Memory B cell (primary cell): ENCODE measurements around the gene MYRIP.

Experiments
- ATAC-seq: fragments of 150-1000 bp; cut with Tn5 transposase; 2 replicates; pipeline ENCODE4 v1.10.0; 2021; ENCODE audit warnings: low read depth, mild to moderate bottlenecking, moderate library complexity
- DNase-seq, 2 donors: peaks; one replicate each; pipeline ENCODE4 v3.0.0; 2022; ENCODE audit warnings: low spot score in 2 of 2
- H3K27ac Mint-ChIP-seq: one replicate; pipeline ENCODE4 v1.8.0; 2022; ENCODE audit warnings: mild to moderate bottlenecking, moderate library complexity, mixed read lengths
- H3K27me3 Mint-ChIP-seq: one replicate; pipeline ENCODE4 v1.8.0; 2022; ENCODE audit warnings: mixed read lengths
- H3K36me3 Mint-ChIP-seq: one replicate; pipeline ENCODE4 v1.8.0; 2022; ENCODE audit warnings: mild to moderate bottlenecking, mixed read lengths
- H3K4me1 Mint-ChIP-seq: one replicate; pipeline ENCODE4 v1.8.0; 2022; ENCODE audit warnings: mixed read lengths
- H3K4me3 Mint-ChIP-seq: one replicate; pipeline ENCODE4 v1.8.0; 2022; ENCODE audit warnings: mild to moderate bottlenecking, moderate library complexity, mixed read lengths
- H3K9me3 Mint-ChIP-seq: one replicate; pipeline ENCODE4 v1.8.0; 2022; ENCODE audit warnings: mixed read lengths

Gene MYRIP

GRCh38 chr3:39935261-39935660 lies 125.9 kb downstream of the MYRIP start:
- H3K27ac Mint-ChIP-seq = no peak overlapping the region
- DNase-seq (no peak), ATAC-seq (no peak)
- H3K27me3 Mint-ChIP-seq = no peaks in the 10 kb centered on the region
- H3K4me3 Mint-ChIP-seq = no peak overlapping the region
- H3K36me3 Mint-ChIP-seq = no peaks in the 10 kb centered on the region
- no peaks in the 10 kb centered on the region for H3K4me1 Mint-ChIP-seq
- H3K9me3 Mint-ChIP-seq = no peaks in the 10 kb centered on the region

- Mint-ChIP-seq H3K4me3 (no peak overlapping the region), H3K9me3 (no peaks in the 10 kb centered on the region), H3K36me3 (no peaks in the 10 kb centered on the region), H3K4me1 (no peaks in the 10 kb centered on the region), H3K27ac (no peak overlapping the region), H3K27me3 (no peaks in the 10 kb centered on the region)
- DNase-seq (no peak), ATAC-seq (no peak)
These were observed 127.4 kb downstream of the MYRIP start for GRCh38 chr3:39936848-39937247.

GRCh38 chr3:39937315-39937714 lies 127.9 kb downstream of the MYRIP start:
- Mint-ChIP-seq H3K4me3 (no peak overlapping the region), H3K27ac (no peak overlapping the region), H3K9me3 (no peaks in the 10 kb centered on the region), H3K36me3 (no peaks in the 10 kb centered on the region), H3K4me1 (no peaks in the 10 kb centered on the region), H3K27me3 (no peaks in the 10 kb centered on the region)
- DNase-seq (no peak), ATAC-seq (no peak)

GRCh38 chr3:39937874-39938273 lies 128.5 kb downstream of the MYRIP start:
- DNase-seq (no peak), ATAC-seq (no peak)
- H3K36me3 Mint-ChIP-seq = no peaks in the 10 kb centered on the region
- H3K27ac Mint-ChIP-seq = no peak overlapping the region
- no peak overlapping the region for H3K4me3 Mint-ChIP-seq
- H3K9me3 Mint-ChIP-seq = no peaks in the 10 kb centered on the region
- H3K27me3 Mint-ChIP-seq = no peaks in the 10 kb centered on the region
- no peaks in the 10 kb centered on the region for H3K4me1 Mint-ChIP-seq

GRCh38 chr3:39941931-39942330 lies 132.5 kb downstream of the MYRIP start:
- no peaks in the 10 kb centered on the region for H3K4me1 Mint-ChIP-seq
- ATAC-seq (no peak), DNase-seq (no peak)
- H3K27me3 Mint-ChIP-seq = no peaks in the 10 kb centered on the region
- H3K36me3 Mint-ChIP-seq = no peaks in the 10 kb centered on the region
- no peak overlapping the region for H3K27ac Mint-ChIP-seq
- peaks cover 3% of the 10 kb centered on the region for H3K9me3 Mint-ChIP-seq
- H3K4me3 Mint-ChIP-seq = no peak overlapping the region

GRCh38 chr3:39960515-39961191 lies 151.2 kb downstream of the MYRIP start:
- no peaks in the 10 kb centered on the region for H3K4me1 Mint-ChIP-seq
- no peaks in the 10 kb centered on the region for H3K36me3 Mint-ChIP-seq
- no peak for ATAC-seq
- H3K27ac Mint-ChIP-seq = no peak overlapping the region
- peaks cover 5% of the 10 kb centered on the region for H3K9me3 Mint-ChIP-seq
- DNase-seq = no peak
- H3K4me3 Mint-ChIP-seq = no peak overlapping the region
- no peaks in the 10 kb centered on the region for H3K27me3 Mint-ChIP-seq

GRCh38 chr3:39961230-39961629 lies 151.8 kb downstream of the MYRIP start:
- ATAC-seq (no peak), DNase-seq (no peak)
- H3K27me3 Mint-ChIP-seq = no peaks in the 10 kb centered on the region
- no peaks in the 10 kb centered on the region for H3K4me1 Mint-ChIP-seq
- no peaks in the 10 kb centered on the region for H3K36me3 Mint-ChIP-seq
- H3K27ac Mint-ChIP-seq = no peak overlapping the region
- peaks cover 5% of the 10 kb centered on the region for H3K9me3 Mint-ChIP-seq
- no peak overlapping the region for H3K4me3 Mint-ChIP-seq

- H3K27ac Mint-ChIP-seq = no peak overlapping the region
- DNase-seq = no peak
- H3K36me3 Mint-ChIP-seq = no peaks in the 10 kb centered on the region
- peaks cover 3% of the 10 kb centered on the region for H3K9me3 Mint-ChIP-seq
- no peak overlapping the region for H3K4me3 Mint-ChIP-seq
- no peaks in the 10 kb centered on the region for H3K27me3 Mint-ChIP-seq
- no peak for ATAC-seq
- H3K4me1 Mint-ChIP-seq = no peaks in the 10 kb centered on the region
These were observed 153.2 kb downstream of the MYRIP start for GRCh38 chr3:39962581-39962980.

GRCh38 chr3:39965461-39965860 lies 156.1 kb downstream of the MYRIP start:
- no peak for DNase-seq
- no peak for ATAC-seq
- H3K4me1 Mint-ChIP-seq = no peaks in the 10 kb centered on the region
- no peak overlapping the region for H3K4me3 Mint-ChIP-seq
- no peaks in the 10 kb centered on the region for H3K9me3 Mint-ChIP-seq
- H3K36me3 Mint-ChIP-seq = no peaks in the 10 kb centered on the region
- peaks cover 1% of the 10 kb centered on the region for H3K27me3 Mint-ChIP-seq
- H3K27ac Mint-ChIP-seq = no peak overlapping the region

GRCh38 chr3:39965997-39966396 lies 156.6 kb downstream of the MYRIP start:
- H3K27me3 Mint-ChIP-seq = peaks cover 6% of the 10 kb centered on the region
- ATAC-seq = no peak
- no peak overlapping the region for H3K27ac Mint-ChIP-seq
- H3K4me3 Mint-ChIP-seq = no peak overlapping the region
- no peaks in the 10 kb centered on the region for H3K4me1 Mint-ChIP-seq
- no peaks in the 10 kb centered on the region for H3K9me3 Mint-ChIP-seq
- no peak for DNase-seq
- no peaks in the 10 kb centered on the region for H3K36me3 Mint-ChIP-seq

- no peak for ATAC-seq
- H3K4me3 Mint-ChIP-seq = no peak overlapping the region
- DNase-seq = no peak
- H3K27ac Mint-ChIP-seq = no peak overlapping the region
- no peaks in the 10 kb centered on the region for H3K4me1 Mint-ChIP-seq
- H3K36me3 Mint-ChIP-seq = no peaks in the 10 kb centered on the region
- H3K9me3 Mint-ChIP-seq = no peaks in the 10 kb centered on the region
- H3K27me3 Mint-ChIP-seq = peaks cover 6% of the 10 kb centered on the region
These were observed 161.6 kb downstream of the MYRIP start for GRCh38 chr3:39970982-39971381.

GRCh38 chr3:39971559-39972031 lies 162.2 kb downstream of the MYRIP start:
- no peaks in the 10 kb centered on the region for H3K9me3 Mint-ChIP-seq
- DNase-seq (no peak), ATAC-seq (no peak)
- H3K4me3 Mint-ChIP-seq = no peak overlapping the region
- H3K27ac Mint-ChIP-seq = no peak overlapping the region
- H3K4me1 Mint-ChIP-seq = no peaks in the 10 kb centered on the region
- H3K27me3 Mint-ChIP-seq = peaks cover 6% of the 10 kb centered on the region
- no peaks in the 10 kb centered on the region for H3K36me3 Mint-ChIP-seq

GRCh38 chr3:39972508-39972907 lies 163.1 kb downstream of the MYRIP start:
- DNase-seq (no peak), ATAC-seq (no peak)
- Mint-ChIP-seq H3K4me1 (no peaks in the 10 kb centered on the region), H3K4me3 (no peak overlapping the region), H3K27me3 (peaks cover 6% of the 10 kb centered on the region), H3K27ac (no peak overlapping the region), H3K36me3 (no peaks in the 10 kb centered on the region), H3K9me3 (no peaks in the 10 kb centered on the region)

- peaks cover 2% of the 10 kb centered on the region for H3K4me1 Mint-ChIP-seq
- H3K4me3 Mint-ChIP-seq = no peak overlapping the region
- no peaks in the 10 kb centered on the region for H3K9me3 Mint-ChIP-seq
- ATAC-seq = no peak
- no peaks in the 10 kb centered on the region for H3K27me3 Mint-ChIP-seq
- no peak overlapping the region for H3K27ac Mint-ChIP-seq
- no peaks in the 10 kb centered on the region for H3K36me3 Mint-ChIP-seq
- DNase-seq = no peak
These were observed 167.8 kb downstream of the MYRIP start for GRCh38 chr3:39977058-39977794.

- no peak for DNase-seq
- H3K27me3 Mint-ChIP-seq = no peaks in the 10 kb centered on the region
- H3K4me1 Mint-ChIP-seq = peaks cover 2% of the 10 kb centered on the region
- H3K27ac Mint-ChIP-seq = no peak overlapping the region
- H3K4me3 Mint-ChIP-seq = no peak overlapping the region
- H3K36me3 Mint-ChIP-seq = no peaks in the 10 kb centered on the region
- H3K9me3 Mint-ChIP-seq = no peaks in the 10 kb centered on the region
- no peak for ATAC-seq
These were observed 168.9 kb downstream of the MYRIP start for GRCh38 chr3:39978308-39978707.
